H9 (cell line): Measurements from ENCODE around the gene PTPRN2. TPM values are rescaled to one million over a fixed set of nuclear protein-coding genes. Genes with fewer than 3 reads are reported as not detected.

Source experiments
- DNase-seq: peaks from one replicate; pipeline ENCODE4 v3.0.0-alpha.2; 2017
- H2AFZ ChIP-seq: one replicate; pipeline ENCODE4 v1.6.1; 2013; ENCODE audit warnings: mild to moderate bottlenecking, low read length, control low read depth, moderate library complexity
- H2AK5ac ChIP-seq: 2 replicates; pipeline ENCODE4 v1.6.1; 2013; ENCODE audit warnings: low read length, control low read depth, mixed read lengths; ENCODE audit not compliant: insufficient read length
- H2BK120ac ChIP-seq: one replicate; pipeline ENCODE4 v1.6.1; 2013; ENCODE audit warnings: low read depth, mild to moderate bottlenecking, low read length, control low read depth, inconsistent platforms; ENCODE audit not compliant: poor library complexity, severe bottlenecking
- H2BK12ac ChIP-seq: 2 replicates; pipeline ENCODE4 v1.6.1; 2013; ENCODE audit warnings: low read length, control low read depth, mixed read lengths, low read depth; ENCODE audit not compliant: insufficient read length
- H2BK15ac ChIP-seq: 2 replicates; pipeline ENCODE4 v1.6.1; 2013; ENCODE audit warnings: low read depth, low read length, control low read depth
- H2BK20ac ChIP-seq: one replicate; pipeline ENCODE4 v1.6.1; 2013; ENCODE audit warnings: low read depth, mild to moderate bottlenecking, low read length, control low read depth, inconsistent platforms; ENCODE audit not compliant: poor library complexity, severe bottlenecking
- H2BK5ac ChIP-seq: 2 replicates; pipeline ENCODE4 v1.6.1; 2013; ENCODE audit warnings: low read length, control low read depth, mixed read lengths; ENCODE audit not compliant: insufficient read length
- H3K14ac ChIP-seq: 2 replicates; pipeline ENCODE4 v1.6.1; 2013; ENCODE audit warnings: low read length, control low read depth; ENCODE audit not compliant: insufficient read depth
- H3K18ac ChIP-seq: 2 replicates; pipeline ENCODE4 v1.6.1; 2013; ENCODE audit warnings: low read depth, mild to moderate bottlenecking, mixed read lengths, low read length, control low read depth; ENCODE audit not compliant: insufficient read length
- H3K23ac ChIP-seq: 2 replicates; pipeline ENCODE4 v1.6.1; 2013; ENCODE audit warnings: low read length, control low read depth, mixed read lengths, low read depth; ENCODE audit not compliant: insufficient read length
- H3K23me2 ChIP-seq: 2 replicates; pipeline ENCODE4 v1.6.1; 2013; ENCODE audit warnings: low read depth, mild to moderate bottlenecking, mixed read lengths, low read length, control low read depth; ENCODE audit not compliant: insufficient read length, poor library complexity, severe bottlenecking
- H3K27ac ChIP-seq: 2 replicates; pipeline ENCODE4 v1.5.1; 2013; ENCODE audit warnings: low read length, control low read depth, mixed read lengths, low read depth; ENCODE audit not compliant: insufficient read length
- H3K27me3 ChIP-seq: 2 replicates; pipeline ENCODE4 v1.6.1; 2013; ENCODE audit warnings: low read length, control low read depth, inconsistent platforms; ENCODE audit not compliant: insufficient read depth
- H3K4ac ChIP-seq: 2 replicates; pipeline ENCODE4 v1.6.1; 2013; ENCODE audit warnings: low read depth, mild to moderate bottlenecking, control low read depth, inconsistent platforms, low read length, moderate library complexity
- H3K4me1 ChIP-seq: 2 replicates; pipeline ENCODE4 v1.6.1; 2013; ENCODE audit warnings: low read length, control low read depth, inconsistent platforms; ENCODE audit not compliant: insufficient read depth
- H3K4me2 ChIP-seq: 2 replicates; pipeline ENCODE4 v1.6.1; 2013; ENCODE audit warnings: low read length, control low read depth, mixed read lengths; ENCODE audit not compliant: insufficient read length, insufficient read depth
- H3K56ac ChIP-seq: 2 replicates; pipeline ENCODE4 v1.6.1; 2013; ENCODE audit warnings: low read depth, mild to moderate bottlenecking, mixed read lengths, low read length, control low read depth; ENCODE audit not compliant: insufficient read length
- H3K79me1 ChIP-seq: 2 replicates; pipeline ENCODE4 v1.6.1; 2013; ENCODE audit warnings: low read depth, mild to moderate bottlenecking, moderate library complexity, low read length, control low read depth, inconsistent platforms; ENCODE audit not compliant: insufficient read depth, poor library complexity, severe bottlenecking
- H3K79me2 ChIP-seq: 2 replicates; pipeline ENCODE4 v1.6.1; 2013; ENCODE audit warnings: low read length, control low read depth, inconsistent platforms; ENCODE audit not compliant: insufficient read depth
- H3K9ac ChIP-seq: 2 replicates; pipeline ENCODE4 v1.6.1; 2013; ENCODE audit warnings: low read length, control low read depth, mixed read lengths; ENCODE audit not compliant: insufficient read length; ENCODE audit errors: extremely low read depth
- H3K9me3 ChIP-seq: one replicate; pipeline ENCODE4 v1.6.1; 2013; ENCODE audit warnings: low read depth, low read length, inconsistent platforms; ENCODE audit not compliant: control insufficient read depth
- H3T11ph ChIP-seq: one replicate; pipeline ENCODE4 v1.6.1; 2013; ENCODE audit warnings: mild to moderate bottlenecking, low read length, control low read depth, inconsistent platforms
- H4K20me1 ChIP-seq: one replicate; pipeline ENCODE4 v1.6.1; 2013; ENCODE audit not compliant: control insufficient read depth, insufficient read length, insufficient read depth
- H4K5ac ChIP-seq: 2 replicates; pipeline ENCODE4 v1.6.1; 2013; ENCODE audit warnings: low read depth, mild to moderate bottlenecking, mixed read lengths, low read length, control low read depth; ENCODE audit not compliant: insufficient read length
- H4K8ac ChIP-seq: replicated peaks from 2 replicates; pipeline ENCODE4 v1.6.1; 2013; ENCODE audit warnings: low read length, control low read depth, mixed read lengths, low read depth; ENCODE audit not compliant: insufficient read length
- H4K91ac ChIP-seq: 2 replicates; pipeline ENCODE4 v1.6.1; 2013; ENCODE audit warnings: low read depth, mild to moderate bottlenecking, moderate library complexity, mixed read lengths, low read length, control low read depth; ENCODE audit not compliant: insufficient read length
- H3K27ac Mint-ChIP-seq, 3 experiments: 2 replicates in 2 of 3; 3 replicates in 1 of 3; pipeline ENCODE4 v1.8.0; 2020 to 2021; ENCODE audit warnings: mixed read lengths in 3 of 3, mild to moderate bottlenecking in 1 of 3, moderate library complexity in 1 of 3
- H3K27me3 Mint-ChIP-seq: 2 replicates; pipeline ENCODE4 v1.8.0; 2021; ENCODE audit warnings: low read depth, mild to moderate bottlenecking, moderate library complexity, mixed read lengths
- H3K36me3 Mint-ChIP-seq, 3 experiments: 2 replicates in 2 of 3; 3 replicates in 1 of 3; pipeline ENCODE4 v1.8.0; 2020 to 2021; ENCODE audit warnings: low read depth in 3 of 3, mixed read lengths in 3 of 3; ENCODE audit not compliant: insufficient read depth in 1 of 3
- H3K4me1 Mint-ChIP-seq, 2 experiments: 2 replicates each; pipeline ENCODE4 v1.8.0; 2020; ENCODE audit warnings: mixed read lengths in 2 of 2
- H3K4me3 Mint-ChIP-seq, 2 experiments: 2 replicates in 1 of 2; 3 replicates in 1 of 2; pipeline ENCODE4 v1.8.0; 2020 to 2021; ENCODE audit warnings: mild to moderate bottlenecking in 2 of 2, mixed read lengths in 2 of 2, moderate library complexity in 1 of 2
- H3K9me3 Mint-ChIP-seq, 2 experiments: 2 replicates in 1 of 2; 3 replicates in 1 of 2; pipeline ENCODE4 v1.8.0; 2020; ENCODE audit warnings: mild to moderate bottlenecking in 2 of 2, mixed read lengths in 2 of 2, moderate library complexity in 1 of 2
- CTCF ChIP-seq: fragments of 200-600 bp; sonication (generic); conservative IDR thresholded peaks from 3 replicates; pipeline ENCODE4 v1.8.0; 2021; ENCODE audit warnings: antibody characterized with exemption, mild to moderate bottlenecking
- WGBS: extraction: QIAGEN DNeasy Blood & Tissue Kit; methylation state at CpG from one replicate; pipeline ENCODE4 v1.1.7; 2013; ENCODE audit warnings: missing lambda C conversion rate, low lambda C conversion rate, mixed read lengths; ENCODE audit not compliant: insufficient read length; ENCODE audit errors: extremely low coverage; 5-methylcytosine and 5-hydroxymethylcytosine counted together
- total RNA-seq: library from RNA; stranded (reverse); gene quantifications from 2 replicates; pipeline ENCODE4 v1.2.1, GENCODE V29; 2021

Gene PTPRN2
- total RNA-seq, 1 experiment from 2014 or later = 5.2 TPM

GRCh38 chr7:157767506-157768197 lies 820.0 kb downstream of the PTPRN2 start:
- no CpG with 5 or more reads among the region's 14 CpGs for WGBS
- Histone ChIP-seq H4K20me1 (no peaks in the 10 kb centered on the region), H3K9me3 (no peaks in the 10 kb centered on the region), H4K5ac (no peak overlapping the region), H2BK12ac (no peak overlapping the region), H2BK15ac (no peak overlapping the region), H3K27ac (no peak overlapping the region), H3K4ac (no peak overlapping the region), H3K4me2 (no peak overlapping the region), H4K91ac (no peak overlapping the region), H2BK5ac (no peak overlapping the region), H3K79me2 (no peaks in the 10 kb centered on the region), H2AK5ac (no peak overlapping the region), H2BK20ac (no peak overlapping the region), H2AFZ (no peak overlapping the region), H3K18ac (no peak overlapping the region), H3K14ac (no peak overlapping the region), H3K23ac (no peak overlapping the region), H3T11ph (no peak overlapping the region), H3K4me1 (no peaks in the 10 kb centered on the region), H3K79me1 (no peaks in the 10 kb centered on the region), H3K9ac (no peak overlapping the region), H3K27me3 (no peaks in the 10 kb centered on the region), H4K8ac (no peak overlapping the region), H2BK120ac (no peak overlapping the region), H3K23me2 (no peaks in the 10 kb centered on the region), H3K56ac (no peak overlapping the region)
- H3K4me1 Mint-ChIP-seq = no peaks in the 10 kb centered on the region
- no peak for DNase-seq
- peaks cover 32% of the 10 kb centered on the region in 2 experiments for H3K9me3 Mint-ChIP-seq
- H3K4me3 Mint-ChIP-seq = no peak overlapping the region
- TF ChIP-seq CTCF = no peak
- peak overlapping the region in 1 of 3 experiments; percentile 12; a peak in 1 of 7 replicates for H3K27ac Mint-ChIP-seq
- H3K36me3 Mint-ChIP-seq = peaks cover 7 to 14% (median 10%) of the 10 kb centered on the region in 3 experiments; a peak in 6 of 7 replicates
- H3K27me3 Mint-ChIP-seq = peaks cover 32% of the 10 kb centered on the region
